HCT116 (cell line): Measurements from ENCODE around the gene PARVA. TPM values are rescaled to one million over a fixed set of nuclear protein-coding genes. Genes with fewer than 3 reads are reported as not detected.

Experiments
- ATAC-seq: fragments of 200-7000 bp; cut with Tn5 transposase; 2 replicates; pipeline ENCODE4 v1.9.1; 2020; ENCODE audit warnings: mild to moderate bottlenecking, moderate library complexity
- BruUV-seq: library from RNA; stranded (reverse); fragments of 400-500 nt; replicated peaks from 2 replicates; lab custom pipeline; 2021; lab: Mats Ljungman, UMichigan
- CTCF ChIA-PET: fragments of 300-600 bp; sonication (Branson Sonifier 250); formaldehyde crosslinking; loops from one replicate; lab custom pipeline; 2021; ENCODE audit warnings: antibody characterized with exemption; lab: Charles Lee
- POLR2A ChIA-PET: fragments of 300-600, 350-600 bp; sonication (Branson Sonifier 250); formaldehyde crosslinking; loops from one replicate; lab custom pipeline; 2021; ENCODE audit warnings: antibody characterized with exemption; lab: Charles Lee
- RAD21 ChIA-PET, 2 experiments: fragments of 300-600 bp; sonication (Branson Sonifier 250); formaldehyde crosslinking; loops; one replicate each; lab custom pipeline; 2023; ENCODE audit warnings: low total read pairs in 2 of 2; ENCODE audit not compliant: uncharacterized antibody in 2 of 2, unreplicated experiment in 2 of 2, low non-redundant PET in 1 of 2; lab: Charles Lee
- DNase-seq: peaks from one replicate; pipeline ENCODE4 v3.0.0-alpha.2; 2010; ENCODE audit warnings: low read depth, low spot score
- H2AFZ ChIP-seq: fragments of 200-600 bp; shearing (Covaris generic), sonication (generic); 2 replicates; pipeline ENCODE4 v1.6.1; 2017; ENCODE audit warnings: low read depth, mixed run types, mixed read lengths, antibody characterized with exemption, low read length; ENCODE audit not compliant: poor library complexity, severe bottlenecking
- H3K27ac ChIP-seq: 2 replicates; pipeline ENCODE4 v1.5.1; 2012; ENCODE audit warnings: low read depth, low read length
- H3K27me3 ChIP-seq: fragments of 200-600 bp; sonication (generic); 2 replicates; pipeline ENCODE4 v1.6.1; 2016; ENCODE audit warnings: mixed run types, low read length, mixed read lengths; ENCODE audit not compliant: insufficient read depth
- H3K36me3 ChIP-seq, 2 experiments: fragments of 200-500 bp in 1 of 2; fragments of 200-600 bp in 1 of 2; sonication (Bioruptor generic) in 1 of 2; sonication (generic) in 1 of 2; 2 replicates each; pipeline versions ENCODE4 v1.5.1 to v1.6.1; 2014 to 2016; ENCODE audit warnings: low read length in 2 of 2, inconsistent platforms in 1 of 2, mixed read lengths in 1 of 2, mixed run types in 1 of 2; ENCODE audit not compliant: insufficient read depth in 2 of 2, control insufficient read depth in 1 of 2
- H3K4me1 ChIP-seq, 2 experiments: fragments of 200-600 bp in 1 of 2; sonication (generic) in 1 of 2; 2 replicates each; pipeline versions ENCODE4 v1.5.1 to v1.6.1; 2012 to 2017; ENCODE audit warnings: low read length in 2 of 2, inconsistent platforms in 1 of 2, mild to moderate bottlenecking in 1 of 2, mixed read lengths in 1 of 2, mixed run types in 1 of 2, moderate library complexity in 1 of 2; ENCODE audit not compliant: insufficient read depth in 2 of 2, control insufficient read depth in 1 of 2
- H3K4me2 ChIP-seq: fragments of 200-600 bp; sonication (generic); 2 replicates; pipeline ENCODE4 v1.6.1; 2017; ENCODE audit warnings: mixed run types, low read length, mixed read lengths
- H3K4me3 ChIP-seq, 2 experiments: fragments of 200-600 bp in 1 of 2; sonication (generic) in 1 of 2; replicated peaks in 1 of 2; 2 replicates each; pipeline ENCODE4 v1.5.1; 2011 to 2016; ENCODE audit warnings: low read length in 2 of 2, control low read depth in 1 of 2, low read depth in 1 of 2, mild to moderate bottlenecking in 1 of 2, mixed read lengths in 1 of 2, mixed run types in 1 of 2
- H3K79me2 ChIP-seq: fragments of 200-600 bp; sonication (generic); 2 replicates; pipeline ENCODE4 v1.6.1; 2017; ENCODE audit warnings: mild to moderate bottlenecking, mixed run types, low read length, moderate library complexity, mixed read lengths; ENCODE audit not compliant: insufficient read depth
- H3K9ac ChIP-seq: fragments of 200-600 bp; sonication (generic); 2 replicates; pipeline ENCODE4 v1.6.1; 2016; ENCODE audit warnings: low read length, mixed read lengths
- H3K9me2 ChIP-seq: fragments of 200-600 bp; sonication (generic), shearing (Covaris generic); 2 replicates; pipeline ENCODE4 v1.6.1; 2017; ENCODE audit warnings: mixed run types, mild to moderate bottlenecking, moderate library complexity; ENCODE audit not compliant: insufficient read depth
- H3K9me3 ChIP-seq, 2 experiments: fragments of 200-500 bp in 1 of 2; fragments of 200-600 bp in 1 of 2; sonication (Bioruptor generic) in 1 of 2; sonication (generic) in 1 of 2; 2 replicates each; pipeline ENCODE4 v1.6.1; 2014 to 2017; ENCODE audit warnings: low read length in 2 of 2, mixed read lengths in 2 of 2, inconsistent platforms in 1 of 2, low read depth in 1 of 2, mild to moderate bottlenecking in 1 of 2, mixed run types in 1 of 2, moderate library complexity in 1 of 2; ENCODE audit not compliant: control insufficient read depth in 1 of 2, insufficient read depth in 1 of 2
- H4K20me1 ChIP-seq: fragments of 200-600 bp; sonication (generic), shearing (Covaris generic); 2 replicates; pipeline ENCODE4 v1.6.1; 2017; ENCODE audit warnings: mixed run types, mild to moderate bottlenecking, moderate library complexity; ENCODE audit not compliant: insufficient read depth
- ATF3 ChIP-seq: IDR thresholded peaks from 2 replicates; pipeline ENCODE4 v1.6.1; 2012
- CBX3 ChIP-seq: IDR thresholded peaks from 2 replicates; pipeline ENCODE4 v1.6.1; 2012; ENCODE audit warnings: low read depth
- EGR1 ChIP-seq: IDR thresholded peaks from 2 replicates; pipeline ENCODE4 v1.6.1; 2012; ENCODE audit warnings: low read depth
- ELF1 ChIP-seq: IDR thresholded peaks from 2 replicates; pipeline ENCODE4 v1.6.1; 2012; ENCODE audit warnings: low read depth, borderline replicate concordance
- EZH2 ChIP-seq: fragments of 200-600 bp; sonication (generic); IDR thresholded peaks from 2 replicates; pipeline ENCODE4 v1.6.1; 2017; ENCODE audit warnings: antibody characterized with exemption, mixed run types
- RAD21 ChIP-seq: IDR thresholded peaks from 2 replicates; pipeline ENCODE4 v1.6.1; 2012; ENCODE audit warnings: low read depth, mild to moderate bottlenecking
- SP1 ChIP-seq: IDR thresholded peaks from 2 replicates; pipeline ENCODE4 v1.6.1; 2012; ENCODE audit warnings: low read depth
- SRF ChIP-seq: IDR thresholded peaks from 2 replicates; pipeline ENCODE4 v1.6.1; 2012; ENCODE audit warnings: low read depth
- TCF7L2 ChIP-seq: IDR thresholded peaks from 2 replicates; pipeline ENCODE4 v1.7.0; 2011; ENCODE audit warnings: borderline replicate concordance, inconsistent platforms; ENCODE audit not compliant: insufficient read depth, insufficient read length; ENCODE audit errors: extremely low read depth
- YY1 ChIP-seq: IDR thresholded peaks from 2 replicates; pipeline ENCODE4 v1.6.1; 2011; ENCODE audit warnings: low read length, low read depth, moderate library complexity, mild to moderate bottlenecking; ENCODE audit not compliant: insufficient replicate concordance; ENCODE audit errors: extremely low read depth
- ZNF274 ChIP-seq: fragments of 200-500 bp; sonication (Bioruptor generic); IDR thresholded peaks from 2 replicates; pipeline ENCODE4 v1.6.1; 2014; ENCODE audit warnings: mild to moderate bottlenecking, low read depth, low read length, inconsistent platforms
- intact Hi-C: fragments of 100-400 bp; cut with micrococcal nuclease; formaldehyde crosslinking; loops from 2 replicates; pipeline ENCODE4 v1.10.0; 2022
- total RNA-seq: library from RNA; stranded (reverse); gene quantifications from one replicate; pipeline ENCODE4 v1.2.1, GENCODE V29; 2021; ENCODE audit not compliant: unreplicated experiment

PARVA gene
- total RNA-seq, 1 experiment from 2014 or later, result 18.4 TPM

GRCh38 chr11:12388939-12389670, 11.7 kb downstream of the PARVA start:
- no peaks in the 10 kb centered on the region for H4K20me1 ChIP-seq
- H3K79me2 ChIP-seq, result peaks cover 18% of the 10 kb centered on the region; the same call in 1 of the 2 replicates
- intact Hi-C loops, result no loop called here
- H3K27me3 ChIP-seq, result no peaks in the 10 kb centered on the region
- H3K27ac ChIP-seq, result no peak overlapping the region
- DNase-seq (no peak), ATAC-seq (no peak)
- no peak overlapping the region for H2AFZ ChIP-seq
- no TSS peak for BruUV-seq
- no peak for TF ChIP-seq ELF1
- no peak for TF ChIP-seq ATF3
- TF ChIP-seq CBX3, result no peak
- TF ChIP-seq SRF, result no peak
- no peak for TF ChIP-seq ZNF274
- no peak for TF ChIP-seq RAD21
- no peak for TF ChIP-seq YY1
- TF ChIP-seq EZH2, result no peak
- no peak for TF ChIP-seq SP1
- no peak for TF ChIP-seq EGR1
- TF ChIP-seq TCF7L2, result no peak
- H3K9me3 ChIP-seq, result no peaks in the 10 kb centered on the region; a peak in 1 of 4 replicates
- CTCF ChIA-PET, result interaction anchor here (0.9 kb wide), 1 partner anchor 23 kb away, joined by 3 read pairs; no protein-coding TSS in a partner anchor
- H3K4me2 ChIP-seq, result no peak overlapping the region
- no peaks in the 10 kb centered on the region for H3K36me3 ChIP-seq
- H3K4me3 ChIP-seq, result no peak overlapping the region
- POLR2A ChIA-PET, result no interaction called here
- no peaks in the 10 kb centered on the region for H3K4me1 ChIP-seq
- RAD21 ChIA-PET, result interaction anchor here in 1 of 2 experiments (0.6 kb wide), 1 partner anchor 425 kb away, joined by 4 read pairs; no protein-coding TSS in a partner anchor
- H3K9me2 ChIP-seq, result no peaks in the 10 kb centered on the region
- H3K9ac ChIP-seq, result no peak overlapping the region
